Dendritic cell treated with granulocyte-macrophage colony-stimulating factor and Interleukin-4, amounts not matched to agents 40 ng/mL and 50 ng/mL, for 4 days (primary cell): ENCODE data around the gene NTF4.
"Not testable (repeated sequence)": the region's sequence is repeated elsewhere in the genome, so short reads cannot be mapped to it uniquely, and the experiment has no call there.

Experiments used
- H3K27ac Mint-ChIP-seq: one replicate; pipeline ENCODE4 v1.8.0; 2022; ENCODE audit warnings: mild to moderate bottlenecking, mixed read lengths
- H3K27me3 Mint-ChIP-seq: one replicate; pipeline ENCODE4 v1.8.0; 2022; ENCODE audit warnings: mild to moderate bottlenecking, mixed read lengths
- H3K36me3 Mint-ChIP-seq: one replicate; pipeline ENCODE4 v1.8.0; 2022; ENCODE audit warnings: low read depth, mixed read lengths
- H3K4me1 Mint-ChIP-seq: one replicate; pipeline ENCODE4 v1.8.0; 2022; ENCODE audit warnings: low read depth, mixed read lengths
- H3K4me3 Mint-ChIP-seq: one replicate; pipeline ENCODE4 v1.8.0; 2022; ENCODE audit warnings: mild to moderate bottlenecking, moderate library complexity, mixed read lengths
- H3K9me3 Mint-ChIP-seq: one replicate; pipeline ENCODE4 v1.8.0; 2022; ENCODE audit warnings: mixed read lengths
- intact Hi-C: fragments of 100-400 bp; cut with micrococcal nuclease; formaldehyde crosslinking; loops from one replicate; pipeline ENCODE4 v1.15.0; 2022

NTF4 gene

GRCh38 chr19:49074869-49075268, 10.3 kb upstream of the NTF4 start:
- H3K9me3 Mint-ChIP-seq, H3K4me3 Mint-ChIP-seq, H3K27ac Mint-ChIP-seq, H3K36me3 Mint-ChIP-seq: not testable (repeated sequence)
- Mint-ChIP-seq H3K4me1 (peaks cover 18% of the 10 kb centered on the region), H3K27me3 (peaks cover 56% of the 10 kb centered on the region)
- intact Hi-C loops, result loop anchor here (5.0 kb wide), 1 partner anchor 132 kb away; no protein-coding TSS in a partner anchor

GRCh38 chr19:49073514-49074378, 9.1 kb upstream of the NTF4 start:
- Mint-ChIP-seq H3K27me3 (peaks cover 65% of the 10 kb centered on the region), H3K4me1 (peaks cover 18% of the 10 kb centered on the region), H3K9me3 (no peaks in the 10 kb centered on the region), H3K36me3 (no peaks in the 10 kb centered on the region), H3K27ac (no peak overlapping the region), H3K4me3 (no peak overlapping the region)
- intact Hi-C loops, result loop anchor here (5.0 kb wide), 1 partner anchor 134 kb away; no protein-coding TSS in a partner anchor

- peaks cover 77% of the 10 kb centered on the region for H3K27me3 Mint-ChIP-seq
- H3K36me3 Mint-ChIP-seq, result no peaks in the 10 kb centered on the region
- peaks cover 18% of the 10 kb centered on the region for H3K4me1 Mint-ChIP-seq
- H3K27ac Mint-ChIP-seq, result no peak overlapping the region
- no peaks in the 10 kb centered on the region for H3K9me3 Mint-ChIP-seq
- intact Hi-C loops, result loop anchor here (5.0 kb wide), 1 partner anchor 135 kb away; no protein-coding TSS in a partner anchor
- no peak overlapping the region for H3K4me3 Mint-ChIP-seq
Measured at GRCh38 chr19:49071860-49072547, 7.4 kb upstream of the NTF4 start.

GRCh38 chr19:49070416-49070815, 5.8 kb upstream of the NTF4 start:
- H3K4me3 Mint-ChIP-seq, result no peak overlapping the region
- intact Hi-C loops, result loop anchor here (5.0 kb wide), 1 partner anchor 137 kb away; no protein-coding TSS in a partner anchor
- peaks cover 18% of the 10 kb centered on the region for H3K4me1 Mint-ChIP-seq
- no peaks in the 10 kb centered on the region for H3K9me3 Mint-ChIP-seq
- no peaks in the 10 kb centered on the region for H3K36me3 Mint-ChIP-seq
- peaks cover 87% of the 10 kb centered on the region for H3K27me3 Mint-ChIP-seq
- no peak overlapping the region for H3K27ac Mint-ChIP-seq

DNA sequence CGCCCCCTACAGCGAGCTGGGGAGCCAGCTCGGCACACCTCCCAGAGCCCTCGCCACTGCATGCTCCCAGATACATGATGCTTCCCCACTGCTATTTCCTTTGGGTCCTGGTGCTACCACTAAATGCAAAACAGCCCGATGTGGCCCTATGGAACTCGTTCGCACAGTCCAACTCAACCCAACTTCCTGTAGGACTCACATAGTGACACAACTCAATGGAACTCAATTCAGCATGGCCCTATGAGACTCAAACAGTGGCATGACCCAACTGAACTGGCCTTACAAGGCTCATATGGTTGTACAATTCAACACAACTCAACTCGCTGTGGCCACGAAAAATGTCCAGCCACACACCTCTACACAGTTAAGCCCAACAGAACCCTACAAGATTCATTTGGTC, 4.4 kb upstream of the NTF4 start:
- intact Hi-C loops, result no loop called here
- Mint-ChIP-seq H3K27me3 (peaks cover 89% of the 10 kb centered on the region), H3K36me3 (no peaks in the 10 kb centered on the region), H3K4me1 (peaks cover 15% of the 10 kb centered on the region), H3K27ac (no peak overlapping the region), H3K4me3 (no peak overlapping the region), H3K9me3 (no peaks in the 10 kb centered on the region)

DNA sequence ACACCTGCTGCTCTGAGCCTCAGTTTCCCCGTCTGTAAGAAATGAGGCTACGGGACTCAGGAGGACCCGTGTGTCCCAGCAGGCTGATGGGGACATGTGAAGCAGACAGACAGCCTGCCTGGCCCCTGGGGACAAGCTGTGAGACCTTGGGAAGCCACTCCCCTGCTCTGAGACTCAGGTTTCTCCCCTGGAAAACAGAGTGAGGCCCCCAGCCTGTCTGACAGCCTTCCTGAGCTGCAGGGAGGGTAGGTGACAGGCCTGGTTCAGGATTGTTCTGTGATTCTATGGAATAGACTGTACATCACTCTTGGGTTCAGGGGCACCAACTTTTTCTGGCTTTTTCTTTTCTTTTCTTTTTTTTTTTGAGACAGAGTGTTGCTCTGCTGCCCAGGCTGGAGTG, 2.9 kb upstream of the NTF4 start:
- no peaks in the 10 kb centered on the region for H3K36me3 Mint-ChIP-seq
- H3K4me1 Mint-ChIP-seq, result peaks cover under 1% of the 10 kb centered on the region
- intact Hi-C loops, result no loop called here
- H3K4me3 Mint-ChIP-seq, result no peak overlapping the region
- H3K27me3 Mint-ChIP-seq, result peaks cover 89% of the 10 kb centered on the region
- H3K9me3 Mint-ChIP-seq, result no peaks in the 10 kb centered on the region
- no peak overlapping the region for H3K27ac Mint-ChIP-seq

- no peaks in the 10 kb centered on the region for H3K9me3 Mint-ChIP-seq
- peaks cover 92% of the 10 kb centered on the region for H3K27me3 Mint-ChIP-seq
- no peak overlapping the region for H3K27ac Mint-ChIP-seq
- intact Hi-C loops, result no loop called here
- H3K36me3 Mint-ChIP-seq, result no peaks in the 10 kb centered on the region
- no peak overlapping the region for H3K4me3 Mint-ChIP-seq
- no peaks in the 10 kb centered on the region for H3K4me1 Mint-ChIP-seq
Measured at GRCh38 chr19:49065905-49066512, 1.4 kb upstream of the NTF4 start.

- H3K4me3 Mint-ChIP-seq, result no peak overlapping the region
Measured at GRCh38 chr19:49064029-49064629, 489 bp downstream of the NTF4 start.

DNA sequence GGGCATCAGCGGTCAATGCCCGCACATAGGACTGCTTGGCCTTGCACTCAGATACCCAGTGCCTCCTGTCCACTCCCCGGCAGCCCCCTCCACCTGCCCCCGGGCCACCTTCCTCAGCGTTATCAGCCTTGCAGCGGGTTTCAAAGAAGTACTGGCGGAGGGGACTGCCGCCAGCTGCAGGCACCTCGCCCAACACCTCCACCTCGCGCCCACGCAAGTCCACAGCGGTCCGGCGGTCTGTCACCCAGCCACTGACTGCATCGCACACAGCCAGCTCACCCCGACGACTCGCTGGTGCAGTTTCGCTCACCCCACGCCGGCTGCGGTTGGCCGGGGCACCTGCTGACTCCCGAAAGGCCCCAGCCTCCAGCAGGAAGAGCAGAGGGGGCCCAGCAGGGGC, 3.2 kb downstream of the NTF4 start:
- Mint-ChIP-seq H3K36me3 (no peaks in the 10 kb centered on the region), H3K27me3 (peaks cover 93% of the 10 kb centered on the region), H3K9me3 (no peaks in the 10 kb centered on the region), H3K4me1 (peaks cover 19% of the 10 kb centered on the region), H3K27ac (no peak overlapping the region), H3K4me3 (no peak overlapping the region)
- intact Hi-C loops, result no loop called here

More at GRCh38 chr19:49064029-49064629, 489 bp downstream of the NTF4 start:
- H3K9me3 Mint-ChIP-seq, result no peaks in the 10 kb centered on the region
- H3K27ac Mint-ChIP-seq, result no peak overlapping the region
- intact Hi-C loops, result no loop called here
- H3K36me3 Mint-ChIP-seq, result no peaks in the 10 kb centered on the region
- H3K4me1 Mint-ChIP-seq, result no peaks in the 10 kb centered on the region
- H3K27me3 Mint-ChIP-seq, result peaks cover 91% of the 10 kb centered on the region

GRCh38 chr19:49061000-49061399, 3.6 kb downstream of the NTF4 start:
- intact Hi-C loops, result no loop called here
- no peaks in the 10 kb centered on the region for H3K36me3 Mint-ChIP-seq
- no peaks in the 10 kb centered on the region for H3K9me3 Mint-ChIP-seq
- H3K4me1 Mint-ChIP-seq, result peaks cover 23% of the 10 kb centered on the region
- H3K27ac Mint-ChIP-seq, result no peak overlapping the region
- H3K4me3 Mint-ChIP-seq, result no peak overlapping the region
- H3K27me3 Mint-ChIP-seq, result peaks cover 93% of the 10 kb centered on the region

DNA sequence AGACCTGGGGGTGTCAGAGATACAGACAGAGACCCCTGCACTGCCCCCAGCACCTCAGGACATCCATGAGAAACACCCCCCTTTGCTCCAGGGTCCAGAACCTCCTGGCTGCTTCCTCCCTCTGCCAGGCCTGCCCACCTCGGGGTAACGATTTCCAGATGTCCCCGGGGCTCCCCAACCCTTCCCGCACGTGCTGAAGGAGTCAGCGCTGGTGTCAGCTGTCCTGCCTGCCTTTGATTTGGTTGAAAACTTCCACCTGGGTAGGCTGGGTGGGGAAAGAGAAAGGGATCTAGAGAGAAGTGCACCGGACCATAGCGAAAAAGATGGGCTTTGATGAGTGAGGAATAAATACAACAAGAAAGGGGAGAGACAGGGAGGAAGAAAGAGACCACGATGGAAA, 5.6 kb downstream of the NTF4 start:
- intact Hi-C loops, result no loop called here
- H3K27ac Mint-ChIP-seq, result no peak overlapping the region
- no peaks in the 10 kb centered on the region for H3K9me3 Mint-ChIP-seq
- H3K4me3 Mint-ChIP-seq, result no peak overlapping the region
- H3K27me3 Mint-ChIP-seq, result peaks cover 92% of the 10 kb centered on the region
- no peaks in the 10 kb centered on the region for H3K36me3 Mint-ChIP-seq
- H3K4me1 Mint-ChIP-seq, result peaks cover 24% of the 10 kb centered on the region

GRCh38 chr19:49058562-49058961, 6.1 kb downstream of the NTF4 start:
- no peaks in the 10 kb centered on the region for H3K9me3 Mint-ChIP-seq
- H3K27me3 Mint-ChIP-seq, result peaks cover 92% of the 10 kb centered on the region
- H3K4me3 Mint-ChIP-seq, result no peak overlapping the region
- no peak overlapping the region for H3K27ac Mint-ChIP-seq
- intact Hi-C loops, result no loop called here
- H3K4me1 Mint-ChIP-seq, result peaks cover 24% of the 10 kb centered on the region
- H3K36me3 Mint-ChIP-seq, result no peaks in the 10 kb centered on the region

DNA sequence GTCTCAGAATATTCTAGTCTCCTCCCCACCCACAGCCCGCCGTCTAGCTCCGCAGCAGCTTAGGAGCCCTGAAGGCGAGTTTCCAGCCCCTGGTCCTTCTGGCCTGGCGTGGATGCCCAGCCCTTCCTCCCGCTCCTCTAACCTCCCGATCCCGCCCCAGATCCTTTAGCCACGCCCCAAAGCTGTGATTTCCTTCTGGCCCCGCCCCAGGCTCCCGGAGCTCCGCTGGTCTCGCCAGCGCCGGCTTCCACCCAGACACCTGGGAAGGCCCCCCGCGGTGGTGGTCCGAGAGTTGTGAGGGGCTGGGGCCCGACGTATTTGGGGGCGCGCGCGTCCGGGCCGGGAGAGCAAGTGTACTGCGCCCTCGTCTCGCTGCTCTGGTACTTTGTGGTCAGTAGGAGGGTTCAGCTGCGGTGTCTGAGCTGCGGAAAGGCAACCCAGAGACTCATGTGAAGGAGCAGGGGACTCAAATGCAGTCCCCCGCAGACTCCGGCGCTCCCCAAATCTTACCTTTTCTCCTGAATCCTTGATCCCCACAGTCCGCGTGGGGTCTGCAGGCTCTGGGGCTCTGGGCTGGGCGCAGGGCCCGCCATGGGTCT, 6.9 kb downstream of the NTF4 start, which contains the start of gene CGB7:
TSS of gene CGB7 (minus strand) at position 114 of the 599 bp plus-strand sequence. CDS start 2,374 bp downstream, outside the sequence.
- no peak within 1 kb of the TSS for H3K27ac Mint-ChIP-seq
- H3K4me3 Mint-ChIP-seq, result peak within 1 kb of the TSS; percentile 80
- intact Hi-C loops, result no loop called here
- peaks cover 89% of the 10 kb centered on the region for H3K27me3 Mint-ChIP-seq
- H3K9me3 Mint-ChIP-seq, result no peaks in the 10 kb centered on the region
- H3K4me1 Mint-ChIP-seq, result peaks cover 24% of the 10 kb centered on the region
- no peaks in the 10 kb centered on the region for H3K36me3 Mint-ChIP-seq
